Stimulated activated CD8-positive, alpha-beta memory T cell treated with anti-CD3 and anti-CD28 coated beads, Interleukin-12 subunit alpha, Interleukin-12 subunit beta, amount 100 ng/mL, for 24 hours (primary cell): ENCODE results near the gene CUX1.

Experiments used
- DNase-seq: peaks from one replicate; pipeline ENCODE4 v3.0.0-alpha.2; 2020; ENCODE audit errors: extremely low read depth

CUX1 gene

GRCh38 chr7:102072636-102073209 lies 255.3 kb downstream of the CUX1 start:
- no peak for DNase-seq

DNA sequence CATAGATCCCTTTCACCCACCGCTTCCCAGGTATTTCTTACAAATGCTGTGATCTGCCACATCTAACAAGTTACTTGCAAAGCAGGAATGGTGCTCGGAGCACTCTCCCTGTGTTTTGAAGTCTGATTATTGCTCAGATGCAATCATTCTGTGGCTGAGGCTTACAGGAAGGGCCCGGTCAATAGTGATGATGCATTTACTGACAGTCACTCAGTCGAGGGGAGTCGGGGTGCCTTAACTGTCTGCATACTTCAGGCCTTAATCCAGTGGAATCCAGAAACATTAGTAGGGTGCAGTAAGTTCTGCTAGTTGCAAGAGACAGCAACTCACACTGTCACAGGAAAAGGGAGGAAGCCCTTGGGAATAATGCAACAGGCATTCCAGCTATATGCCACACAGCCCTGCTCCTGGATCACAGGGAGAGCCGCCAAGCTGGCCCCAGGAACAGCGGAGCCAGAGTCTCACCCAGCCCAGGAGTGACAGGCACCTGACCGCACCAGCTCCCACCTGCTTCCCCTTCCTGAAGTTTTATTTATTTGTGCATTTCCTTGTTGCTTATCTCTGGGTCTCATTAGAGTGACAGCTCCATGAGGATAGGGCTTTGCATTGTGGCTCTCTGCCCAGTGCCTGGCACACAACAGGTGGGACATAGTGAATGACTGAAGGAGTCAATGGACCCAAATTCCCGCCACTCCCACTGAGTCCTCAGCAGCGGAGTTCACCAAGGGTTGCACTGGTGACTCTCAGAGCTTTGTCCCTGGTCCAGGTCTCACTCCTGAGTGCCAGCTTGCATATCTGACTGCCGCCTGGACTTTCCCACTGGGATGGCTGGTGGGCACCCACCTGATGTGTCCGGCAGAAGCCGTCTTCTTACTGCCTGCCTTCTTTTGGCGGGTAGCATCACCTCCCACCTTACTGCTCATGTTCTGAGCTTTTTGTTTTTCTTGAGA lies 256.8 kb downstream of the CUX1 start:
- DNase-seq, result no peak

DNA sequence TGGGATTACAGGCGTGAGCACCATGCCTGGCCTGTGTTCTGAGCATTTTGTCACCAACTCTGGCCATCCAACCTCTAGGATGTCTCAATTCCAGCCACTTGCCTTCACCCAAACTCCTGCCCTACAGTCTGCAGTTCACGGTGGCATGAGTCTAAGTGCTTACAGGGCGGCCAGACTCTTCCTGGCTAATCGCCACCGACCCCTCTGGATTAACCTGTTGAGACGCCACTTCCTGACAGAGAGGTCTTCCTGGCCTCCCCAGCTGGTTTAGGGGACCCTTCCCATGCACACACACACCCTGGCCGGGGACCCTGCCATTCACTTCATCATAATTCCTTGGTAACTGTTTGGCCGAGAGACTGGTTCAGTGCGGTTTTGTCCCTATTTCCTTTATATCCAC lies 257.7 kb downstream of the CUX1 start:
- DNase-seq, result no peak

DNA sequence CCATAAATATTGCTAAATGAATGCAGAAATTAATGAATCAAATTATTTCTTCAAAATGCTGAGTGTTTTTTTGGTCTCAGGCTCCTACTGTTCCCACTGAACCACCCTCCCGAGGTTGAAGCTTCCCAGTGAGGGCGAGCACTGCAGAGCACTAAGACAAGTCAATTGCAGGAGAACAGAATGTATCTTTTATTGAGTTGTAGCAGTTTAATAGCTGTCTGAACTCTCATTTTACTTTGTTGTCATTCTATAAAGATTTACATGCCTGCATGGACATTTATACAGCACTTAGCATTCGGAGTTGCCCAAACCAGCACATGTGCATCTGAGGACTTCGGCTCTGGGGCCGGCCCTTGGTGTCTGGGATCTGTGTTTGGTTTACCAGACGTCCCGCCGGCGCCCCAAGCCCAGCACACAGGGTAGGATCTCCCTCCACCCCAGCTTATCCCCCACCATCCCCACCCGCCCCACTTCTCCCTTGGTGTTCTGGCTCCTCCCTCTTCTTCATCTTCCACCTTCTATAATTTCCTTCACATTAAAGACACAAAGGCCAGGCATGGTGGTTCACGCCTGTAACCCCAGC lies 258.2 kb downstream of the CUX1 start:
- DNase-seq, result no peak

GRCh38 chr7:102077081-102077480 lies 259.7 kb downstream of the CUX1 start:
- DNase-seq, result no peak

DNA sequence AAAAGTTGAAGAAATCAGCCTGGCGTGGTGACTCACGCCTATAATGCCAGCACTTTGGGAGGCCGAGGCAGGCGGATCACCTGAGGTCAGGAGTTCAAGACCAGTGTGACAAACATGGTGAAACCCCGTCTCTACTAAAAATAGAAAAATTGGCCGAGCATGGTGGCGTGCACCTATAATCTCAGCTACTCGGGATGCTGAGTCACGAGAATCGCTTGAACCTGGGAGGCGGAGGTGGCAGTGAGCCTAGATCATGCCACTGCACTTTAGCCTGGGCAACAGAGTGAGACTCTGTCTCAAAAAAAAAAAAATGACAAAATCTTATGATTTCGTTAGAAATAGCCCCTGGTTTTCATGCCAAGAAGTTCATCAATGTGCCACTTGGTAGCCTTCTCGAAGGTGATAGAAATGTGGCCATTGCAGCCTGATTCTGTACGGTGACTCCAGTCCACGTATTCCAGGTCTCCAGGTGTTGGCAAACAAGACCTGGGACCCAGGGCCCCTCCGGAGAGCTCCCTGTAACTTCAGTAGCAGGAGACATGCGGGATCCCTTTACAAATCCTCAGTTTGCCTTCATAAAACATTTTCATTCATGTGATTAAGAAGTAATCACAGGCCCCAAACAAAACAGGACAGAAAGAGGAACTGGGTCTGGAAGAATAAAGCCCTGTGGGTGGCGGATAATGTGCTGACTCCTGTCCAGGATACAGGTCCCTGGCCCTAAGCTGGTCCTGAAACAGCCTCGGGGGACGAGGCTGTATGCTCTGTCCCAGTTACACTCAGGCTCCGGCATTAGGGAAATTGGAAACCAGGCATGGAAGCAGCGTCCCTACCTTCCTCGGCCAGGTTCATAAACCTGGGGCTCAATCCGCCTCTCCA lies 262.0 kb downstream of the CUX1 start:
- DNase-seq, result no peak

DNA sequence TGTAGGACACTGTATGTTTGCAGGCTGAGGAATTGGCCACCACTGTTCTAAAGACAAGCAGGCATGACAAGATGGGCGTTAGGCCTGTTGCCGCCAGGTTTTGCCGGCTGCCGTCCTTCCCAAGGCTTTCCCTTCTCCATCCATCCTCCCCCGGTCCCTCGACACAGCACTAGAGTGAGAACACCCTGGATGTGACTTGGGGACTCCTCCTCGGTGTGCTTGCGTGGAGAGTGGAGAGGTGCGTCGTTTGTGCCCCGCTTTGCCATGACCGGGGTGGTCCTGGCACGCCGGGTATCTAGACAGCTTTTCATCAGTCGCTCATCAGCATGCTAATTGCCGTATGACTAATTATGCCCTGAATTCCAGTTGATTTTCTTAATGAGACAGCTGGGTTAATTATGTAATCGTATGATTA lies 262.6 kb downstream of the CUX1 start:
- no peak for DNase-seq

GRCh38 chr7:102080434-102081243 lies 263.2 kb downstream of the CUX1 start:
- no peak for DNase-seq

GRCh38 chr7:102081244-102081627 lies 263.8 kb downstream of the CUX1 start:
- no peak for DNase-seq

GRCh38 chr7:102082693-102083368 lies 265.4 kb downstream of the CUX1 start:
- no peak for DNase-seq

- DNase-seq, result no peak
These were observed 267.9 kb downstream of the CUX1 start for GRCh38 chr7:102085218-102085772.

DNA sequence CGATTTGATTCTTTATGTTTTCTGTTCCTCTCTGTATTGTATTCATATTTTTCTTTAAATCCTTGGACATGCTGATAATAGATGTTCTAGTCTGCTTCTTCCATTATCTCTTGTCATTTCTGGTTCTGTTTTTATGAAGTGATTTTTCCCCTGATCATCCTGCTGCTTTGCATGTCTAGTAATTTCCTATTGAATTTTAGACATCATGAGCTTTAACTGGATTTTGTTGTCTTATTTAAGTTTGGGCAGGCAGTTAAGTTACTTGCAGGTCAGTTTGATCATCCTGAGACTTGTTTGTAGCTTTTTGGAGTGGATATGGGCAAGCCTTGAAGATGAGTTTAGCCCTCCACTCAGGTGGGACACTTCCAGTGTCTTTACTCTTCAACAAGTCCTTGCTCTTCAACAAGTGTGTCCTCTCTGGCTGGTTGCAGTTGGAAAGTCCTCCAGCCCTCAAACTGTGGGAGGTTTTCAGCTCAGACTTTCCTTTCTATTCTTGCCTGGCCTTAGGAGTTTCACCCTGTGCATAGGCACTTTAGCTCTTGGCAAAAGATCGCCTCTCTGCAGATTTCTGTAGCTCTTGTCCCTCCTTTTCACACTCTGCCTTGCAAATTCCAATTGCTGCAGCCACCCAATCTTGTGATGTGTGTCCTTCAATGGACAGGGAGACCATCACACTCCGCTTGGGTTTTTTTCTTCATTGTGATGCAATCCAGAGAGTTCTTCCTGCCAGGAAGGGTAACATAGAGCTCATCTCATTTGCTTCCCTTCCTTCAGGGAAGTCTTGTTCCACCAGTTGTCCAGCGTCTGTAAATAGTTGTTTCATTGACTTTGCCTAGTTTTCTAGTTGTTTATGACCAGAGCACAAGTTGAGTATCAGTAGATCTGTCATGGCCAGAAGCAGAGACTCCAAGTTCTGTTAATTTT lies 272.0 kb downstream of the CUX1 start:
- DNase-seq, result no peak

DNA sequence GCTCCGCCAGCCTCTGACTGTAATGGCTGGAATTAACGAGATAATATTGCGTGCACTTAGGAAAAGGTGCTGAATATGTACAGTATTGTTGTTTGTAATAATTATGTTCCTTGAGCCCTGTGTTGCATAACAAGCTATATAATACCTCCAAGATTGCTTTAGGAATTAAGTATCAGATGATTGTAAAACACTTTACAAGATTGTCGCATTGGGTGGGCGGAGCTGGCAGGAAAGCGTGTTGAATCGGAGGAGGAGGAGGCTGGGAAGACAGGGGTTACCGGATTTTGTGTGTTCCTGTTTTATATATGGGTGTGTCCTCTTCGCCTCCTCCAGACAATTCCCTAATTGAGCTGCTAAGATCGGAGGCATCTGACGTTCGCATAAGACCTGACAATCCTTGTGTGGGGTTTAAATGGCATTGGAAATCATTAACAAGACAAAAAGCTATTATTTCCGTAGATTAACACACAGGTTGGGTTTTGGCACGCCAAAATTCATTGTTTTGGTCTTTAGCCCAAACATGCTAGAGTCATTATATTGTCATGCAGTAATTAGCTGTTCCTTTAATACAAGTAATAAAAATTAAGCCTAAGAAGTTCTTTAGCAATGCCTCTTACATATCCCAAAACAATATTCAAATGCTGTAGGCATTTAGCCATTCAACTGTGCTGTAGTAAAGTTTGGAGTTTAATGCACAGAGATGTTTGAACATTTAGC lies 276.3 kb downstream of the CUX1 start:
- DNase-seq, result no peak

DNA sequence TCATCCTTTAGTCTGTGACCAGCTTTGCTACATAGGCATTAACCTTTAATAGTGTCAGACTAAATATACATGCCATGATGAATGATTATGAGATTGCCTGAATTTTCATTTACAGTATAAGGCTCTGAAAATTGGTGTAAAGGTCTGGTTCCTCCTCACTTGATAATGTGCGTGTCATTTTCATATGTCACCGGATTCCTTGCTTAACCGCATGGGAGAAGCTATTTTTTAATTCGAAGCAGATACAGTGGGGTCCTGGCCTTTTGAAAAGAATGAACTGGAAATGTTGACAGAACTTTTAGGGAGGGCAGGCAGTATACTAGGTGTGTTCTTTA lies 276.9 kb downstream of the CUX1 start:
- no peak for DNase-seq

GRCh38 chr7:102095321-102096011 lies 278.0 kb downstream of the CUX1 start:
- no peak for DNase-seq

- DNase-seq, result no peak
These were observed 278.5 kb downstream of the CUX1 start for GRCh38 chr7:102096012-102096332.

- DNase-seq, result no peak
These were observed 279.4 kb downstream of the CUX1 start for GRCh38 chr7:102096706-102097427.
